ENCODE data around the gene ATXN1. TPM values are rescaled to one million over a fixed set of nuclear protein-coding genes. Genes with fewer than 3 reads are reported as not detected.

The ATXN1 gene
- total RNA-seq, 1 experiment from 2014 or later = 5.6 TPM

DNA sequence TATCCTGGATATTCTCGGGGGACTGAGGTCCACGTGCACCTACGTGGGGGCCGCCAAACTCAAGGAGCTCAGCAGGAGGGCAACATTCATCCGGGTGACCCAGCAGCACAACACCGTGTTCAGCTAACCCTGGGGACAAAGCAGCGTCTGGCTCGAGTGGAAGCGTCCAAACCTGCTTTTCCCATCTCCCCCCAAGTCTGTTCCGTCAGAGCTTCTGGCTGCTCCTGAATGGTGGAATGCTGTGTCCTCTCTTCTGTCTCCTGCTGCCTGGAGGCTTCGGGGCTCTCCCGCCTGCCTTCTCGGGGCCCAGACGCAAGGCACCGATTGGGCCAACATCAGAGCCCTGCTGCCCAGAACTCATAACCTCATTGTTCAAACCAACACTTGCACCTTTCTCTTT lies 466.2 kb downstream of the ATXN1 start:
- H3K79me1 ChIP-seq (ENCODE audit: insufficient read depth, low read depth, low read length, poor library complexity, severe bottlenecking) = no peaks in the 10 kb centered on the region
- no peak overlapping the region for H2BK12ac ChIP-seq (ENCODE audit: insufficient read length, low read depth, low read length)
- no peak overlapping the region for H2BK15ac ChIP-seq (ENCODE audit: low read depth, low read length)
- Mint-ChIP-seq H3K4me1 (peaks cover 8% of the 10 kb centered on the region in 2 experiments), H3K9me3 (no peaks in the 10 kb centered on the region; a peak in 1 of 5 replicates), H3K27me3 (ENCODE audit: low read depth) (peaks cover 4% of the 10 kb centered on the region), H3K36me3 (ENCODE audit: insufficient read depth in 1 of 3, low read depth in 3 of 3) (no peaks in the 10 kb centered on the region), H3K27ac (no peak overlapping the region; a peak in 1 of 7 replicates), H3K4me3 (no peak overlapping the region)
- H2BK5ac ChIP-seq (ENCODE audit: insufficient read length, low read length) = no peak overlapping the region
- H4K91ac ChIP-seq (ENCODE audit: insufficient read length, low read depth, low read length) = no peak overlapping the region
- no peak overlapping the region for H3K56ac ChIP-seq (ENCODE audit: insufficient read length, low read depth, low read length)
- DNase-seq = no peak
- H2AK5ac ChIP-seq (ENCODE audit: insufficient read length, low read length) = no peak overlapping the region
- no peaks in the 10 kb centered on the region for H3K27me3 ChIP-seq (ENCODE audit: insufficient read depth, low read length)
- H3K18ac ChIP-seq (ENCODE audit: insufficient read length, low read depth, low read length) = no peak overlapping the region
- TF ChIP-seq, protein P1, sequence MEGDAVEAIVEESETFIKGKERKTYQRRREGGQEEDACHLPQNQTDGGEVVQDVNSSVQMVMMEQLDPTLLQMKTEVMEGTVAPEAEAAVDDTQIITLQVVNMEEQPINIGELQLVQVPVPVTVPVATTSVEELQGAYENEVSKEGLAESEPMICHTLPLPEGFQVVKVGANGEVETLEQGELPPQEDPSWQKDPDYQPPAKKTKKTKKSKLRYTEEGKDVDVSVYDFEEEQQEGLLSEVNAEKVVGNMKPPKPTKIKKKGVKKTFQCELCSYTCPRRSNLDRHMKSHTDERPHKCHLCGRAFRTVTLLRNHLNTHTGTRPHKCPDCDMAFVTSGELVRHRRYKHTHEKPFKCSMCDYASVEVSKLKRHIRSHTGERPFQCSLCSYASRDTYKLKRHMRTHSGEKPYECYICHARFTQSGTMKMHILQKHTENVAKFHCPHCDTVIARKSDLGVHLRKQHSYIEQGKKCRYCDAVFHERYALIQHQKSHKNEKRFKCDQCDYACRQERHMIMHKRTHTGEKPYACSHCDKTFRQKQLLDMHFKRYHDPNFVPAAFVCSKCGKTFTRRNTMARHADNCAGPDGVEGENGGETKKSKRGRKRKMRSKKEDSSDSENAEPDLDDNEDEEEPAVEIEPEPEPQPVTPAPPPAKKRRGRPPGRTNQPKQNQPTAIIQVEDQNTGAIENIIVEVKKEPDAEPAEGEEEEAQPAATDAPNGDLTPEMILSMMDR (conservative IDR thresholded peaks at IDR 0.05) = no peak
- H3K23me2 ChIP-seq (ENCODE audit: insufficient read length, low read depth, low read length, poor library complexity, severe bottlenecking) = no peaks in the 10 kb centered on the region
- no peak overlapping the region for H3K4me2 ChIP-seq (ENCODE audit: insufficient read depth, insufficient read length, low read length)
- no peak overlapping the region for H2AFZ ChIP-seq (ENCODE audit: low read length)
- H3K9me3 ChIP-seq (ENCODE audit: control insufficient read depth, low read depth, low read length) = no peaks in the 10 kb centered on the region
- H4K8ac ChIP-seq (replicated peaks; ENCODE audit: insufficient read length, low read depth, low read length) = no peak overlapping the region
- no peak overlapping the region for H3K23ac ChIP-seq (ENCODE audit: insufficient read length, low read depth, low read length)
- no peak overlapping the region for H3K27ac ChIP-seq (ENCODE audit: insufficient read length, low read depth, low read length)
- no CpG with 5 or more reads among the region's 15 CpGs for WGBS (ENCODE audit: extremely low coverage, insufficient read length, low lambda C conversion rate)
- no peak overlapping the region for H2BK120ac ChIP-seq (ENCODE audit: low read depth, low read length, poor library complexity, severe bottlenecking)
- H2BK20ac ChIP-seq (ENCODE audit: low read depth, low read length, poor library complexity, severe bottlenecking) = no peak overlapping the region
- H3K9ac ChIP-seq (ENCODE audit: extremely low read depth, insufficient read length, low read length) = no peak overlapping the region
- H3K4me1 ChIP-seq (ENCODE audit: insufficient read depth, low read length) = no peaks in the 10 kb centered on the region
- H4K5ac ChIP-seq (ENCODE audit: insufficient read length, low read depth, low read length) = no peak overlapping the region
- H3K79me2 ChIP-seq (ENCODE audit: insufficient read depth, low read length) = no peaks in the 10 kb centered on the region
- H3K14ac ChIP-seq (ENCODE audit: insufficient read depth, low read length) = no peak overlapping the region
- no peak overlapping the region for H3T11ph ChIP-seq (ENCODE audit: low read length)
- H4K20me1 ChIP-seq (ENCODE audit: control insufficient read depth, insufficient read depth, insufficient read length) = no peaks in the 10 kb centered on the region
- no peak overlapping the region for H3K4ac ChIP-seq (ENCODE audit: low read depth, low read length)
